ENCODE measurements around the gene LINGO3. TPM values are rescaled to one million over a fixed set of nuclear protein-coding genes. Genes with fewer than 3 reads are reported as not detected.
A peak's percentile ranks its signal among the peaks of the same experiment; 100 is the strongest.

Gene LINGO3
- total RNA-seq, 1 experiment from 2014 or later = 1.3 TPM

GRCh38 chr19:2317300-2317699 is 9.3 kb upstream of the LINGO3 start:
- Mint-ChIP-seq H3K27me3 (ENCODE audit: insufficient read depth, unreplicated experiment) (no peaks in the 10 kb centered on the region), H3K27ac (ENCODE audit: unreplicated experiment) (no peak overlapping the region), H3K4me3 (ENCODE audit: unreplicated experiment) (no peak overlapping the region), H3K36me3 (ENCODE audit: insufficient read depth, unreplicated experiment) (peaks cover 5% of the 10 kb centered on the region), H3K4me1 (ENCODE audit: low read depth, unreplicated experiment) (no peaks in the 10 kb centered on the region), H3K9me3 (ENCODE audit: unreplicated experiment) (peaks cover 13% of the 10 kb centered on the region)
- no peaks in the 10 kb centered on the region for H3K36me3 ChIP-seq (ENCODE audit: control insufficient read depth, insufficient read depth, low read length)
- TF ChIP-seq CTCF (IDR thresholded peaks at IDR 0.05; ENCODE audit: insufficient read depth in 1 of 2, low read depth in 1 of 2, low read length in 1 of 2, severe bottlenecking in 1 of 2, unreplicated experiment in 1 of 2) = no peak
- intact Hi-C loops (cut with micrococcal nuclease; ENCODE audit: unreplicated experiment) = loop anchor here (5.0 kb wide), 1 partner anchor 80 kb away; the partner anchor contains the start of genes PLEKHJ1 and SF3A2
- no peak overlapping the region for H3K4me3 ChIP-seq (ENCODE audit: low read depth, low read length)
- no peaks in the 10 kb centered on the region for H3K4me1 ChIP-seq
- DNase-seq = no peak
- CTCF ChIA-PET = interaction anchor here (0.6 kb wide), 1 partner anchor 73 kb away, joined by 5 read pairs; no protein-coding TSS in a partner anchor
- no peaks in the 10 kb centered on the region for H3K27me3 ChIP-seq (replicated peaks; ENCODE audit: control insufficient read depth, insufficient read depth, low read length)
- BruUV-seq (replicated peaks) = no TSS peak
- POLR2A ChIA-PET = no interaction called here
- H3K9me3 ChIP-seq = no peaks in the 10 kb centered on the region

- Histone ChIP-seq H3K9me3 (no peaks in the 10 kb centered on the region), H3K27me3 (replicated peaks; ENCODE audit: control insufficient read depth, insufficient read depth, low read length) (no peaks in the 10 kb centered on the region), H3K4me1 (no peaks in the 10 kb centered on the region), H3K4me3 (ENCODE audit: low read depth, low read length) (no peak overlapping the region), H3K36me3 (ENCODE audit: control insufficient read depth, insufficient read depth, low read length) (no peaks in the 10 kb centered on the region)
- TF ChIP-seq CTCF (IDR thresholded peaks at IDR 0.05; ENCODE audit: insufficient read depth in 1 of 2, low read depth in 1 of 2, low read length in 1 of 2, severe bottlenecking in 1 of 2, unreplicated experiment in 1 of 2) = peak; percentile 38 to 57
- no peaks in the 10 kb centered on the region for H3K4me1 Mint-ChIP-seq (ENCODE audit: low read depth, unreplicated experiment)
- CTCF ChIA-PET = interaction anchor here (0.8 to 1.2 kb wide), 2 partner anchors 15 to 160 kb away, joined by 3 to 7 read pairs; no protein-coding TSS in a partner anchor
- peaks cover 13% of the 10 kb centered on the region for H3K9me3 Mint-ChIP-seq (ENCODE audit: unreplicated experiment)
- POLR2A ChIA-PET = no interaction called here
- no peak overlapping the region for H3K27ac Mint-ChIP-seq (ENCODE audit: unreplicated experiment)
- no TSS peak for BruUV-seq (replicated peaks)
- H3K4me3 Mint-ChIP-seq (ENCODE audit: unreplicated experiment) = no peak overlapping the region
- peaks cover 5% of the 10 kb centered on the region for H3K36me3 Mint-ChIP-seq (ENCODE audit: insufficient read depth, unreplicated experiment)
- intact Hi-C loops (cut with micrococcal nuclease; ENCODE audit: unreplicated experiment) = loop anchor here (5.0 kb wide), 1 partner anchor 79 kb away; the partner anchor contains the start of genes PLEKHJ1 and SF3A2
- peak in 1 of 2 experiments; percentile 61 for DNase-seq
- no peaks in the 10 kb centered on the region for H3K27me3 Mint-ChIP-seq (ENCODE audit: insufficient read depth, unreplicated experiment)
Observed at GRCh38 chr19:2315818-2316353, 7.9 kb upstream of the LINGO3 start.

GRCh38 chr19:2315121-2315817 is 7.3 kb upstream of the LINGO3 start:
- no TSS peak for BruUV-seq (replicated peaks)
- CTCF ChIA-PET = interaction anchor here (0.8 to 1.2 kb wide), 2 partner anchors 15 to 159 kb away, joined by 3 to 7 read pairs; no protein-coding TSS in a partner anchor
- peaks cover 13% of the 10 kb centered on the region for H3K9me3 Mint-ChIP-seq (ENCODE audit: unreplicated experiment)
- H3K4me3 Mint-ChIP-seq (ENCODE audit: unreplicated experiment) = no peak overlapping the region
- H3K36me3 Mint-ChIP-seq (ENCODE audit: insufficient read depth, unreplicated experiment) = peaks cover 5% of the 10 kb centered on the region
- no peaks in the 10 kb centered on the region for H3K4me1 Mint-ChIP-seq (ENCODE audit: low read depth, unreplicated experiment)
- no peaks in the 10 kb centered on the region for H3K27me3 Mint-ChIP-seq (ENCODE audit: insufficient read depth, unreplicated experiment)
- no peak for TF ChIP-seq CTCF (IDR thresholded peaks at IDR 0.05; ENCODE audit: insufficient read depth in 1 of 2, low read depth in 1 of 2, low read length in 1 of 2, severe bottlenecking in 1 of 2, unreplicated experiment in 1 of 2)
- Histone ChIP-seq H3K4me3 (ENCODE audit: low read depth, low read length) (no peak overlapping the region), H3K4me1 (no peaks in the 10 kb centered on the region), H3K9me3 (no peaks in the 10 kb centered on the region), H3K27me3 (replicated peaks; ENCODE audit: control insufficient read depth, insufficient read depth, low read length) (no peaks in the 10 kb centered on the region), H3K36me3 (ENCODE audit: control insufficient read depth, insufficient read depth, low read length) (no peaks in the 10 kb centered on the region)
- no peak overlapping the region for H3K27ac Mint-ChIP-seq (ENCODE audit: unreplicated experiment)
- POLR2A ChIA-PET = no interaction called here
- intact Hi-C loops (cut with micrococcal nuclease; ENCODE audit: unreplicated experiment) = loop anchor here (5.0 kb wide), 1 partner anchor 78 kb away; the partner anchor contains the start of genes PLEKHJ1 and SF3A2
- DNase-seq = no peak
